IPS-NIHi11 (cell line): ENCODE measurements around the gene ARHGEF10L.

ENCODE experiments used
- DNase-seq: peaks from one replicate; pipeline ENCODE4 v3.0.0; 2012; ENCODE audit warnings: mixed read lengths, low spot score

The ARHGEF10L gene

GRCh38 chr1:17635811-17636210 is 96.3 kb downstream of the ARHGEF10L start:
- DNase-seq = no peak

DNA sequence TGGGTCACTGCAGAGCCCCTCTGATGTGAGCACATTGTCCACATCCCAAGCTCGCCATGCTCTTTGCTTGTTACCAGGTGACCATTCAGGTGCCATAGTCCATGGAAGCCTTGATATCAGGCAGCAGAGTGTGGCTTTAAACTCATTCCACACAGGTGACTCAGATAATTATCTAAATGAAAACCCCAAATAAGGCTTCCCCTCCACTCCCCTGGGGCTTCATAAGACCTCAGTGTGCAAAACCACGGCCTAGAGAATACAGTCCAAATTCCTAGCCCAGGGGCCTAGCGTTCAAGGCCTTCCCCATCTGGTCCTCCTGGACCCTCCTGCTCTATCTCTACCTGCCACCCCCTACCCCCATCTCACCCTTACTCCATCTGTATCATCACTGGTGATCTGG is 97.1 kb downstream of the ARHGEF10L start:
- no peak for DNase-seq

DNA sequence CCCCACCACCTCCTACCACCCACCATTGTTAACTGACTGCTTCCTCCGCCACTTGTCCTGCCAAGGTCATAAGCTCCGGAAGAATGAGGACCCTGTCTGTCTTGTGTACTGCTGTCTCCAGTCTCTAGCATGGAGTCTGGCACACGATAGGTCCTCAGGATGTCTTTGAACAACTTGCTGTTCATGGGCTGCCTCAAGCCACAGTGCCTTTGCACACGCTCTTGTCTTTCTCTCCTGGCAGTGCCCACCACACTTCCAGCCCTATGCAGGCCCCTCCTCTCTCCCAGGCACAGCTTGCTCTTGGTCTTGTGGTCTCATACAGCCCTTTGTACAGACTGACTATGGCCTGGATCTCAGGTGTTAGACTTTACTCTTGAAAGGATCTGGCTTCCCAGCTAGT is 97.6 kb downstream of the ARHGEF10L start:
- no peak for DNase-seq

DNA sequence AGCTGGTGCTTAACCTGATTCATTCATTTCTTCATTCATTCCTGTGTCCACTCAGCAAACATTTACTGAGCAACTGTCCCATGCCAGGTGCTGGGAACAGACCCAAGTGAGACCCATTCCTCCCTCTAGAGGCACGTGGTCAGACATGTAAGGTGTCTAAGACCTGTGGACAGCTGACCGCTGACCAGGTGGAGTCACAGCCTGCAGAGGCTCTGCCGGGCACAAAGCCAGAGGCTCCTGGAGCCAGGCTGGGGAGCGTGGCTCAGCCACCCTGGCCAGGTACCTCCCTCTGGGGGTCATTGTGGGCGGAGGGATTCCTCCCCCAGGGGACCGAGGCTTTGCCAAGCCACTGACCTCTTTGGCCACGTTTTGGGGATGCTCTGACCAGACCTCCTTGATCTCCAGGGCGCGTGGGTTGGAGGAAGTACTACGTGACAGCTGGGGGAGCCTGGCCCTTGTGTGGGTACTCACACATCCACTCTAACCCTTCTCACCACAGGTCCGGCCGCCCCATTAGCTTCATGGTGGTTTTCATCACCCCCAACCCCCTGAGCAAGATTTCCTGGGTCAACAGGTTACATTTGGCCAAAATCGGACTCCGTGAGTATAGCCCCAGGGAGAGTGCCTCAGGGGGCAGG is 100.3 kb downstream of the ARHGEF10L start:
- no peak for DNase-seq

GRCh38 chr1:17640393-17640792 is 100.9 kb downstream of the ARHGEF10L start:
- no peak for DNase-seq

DNA sequence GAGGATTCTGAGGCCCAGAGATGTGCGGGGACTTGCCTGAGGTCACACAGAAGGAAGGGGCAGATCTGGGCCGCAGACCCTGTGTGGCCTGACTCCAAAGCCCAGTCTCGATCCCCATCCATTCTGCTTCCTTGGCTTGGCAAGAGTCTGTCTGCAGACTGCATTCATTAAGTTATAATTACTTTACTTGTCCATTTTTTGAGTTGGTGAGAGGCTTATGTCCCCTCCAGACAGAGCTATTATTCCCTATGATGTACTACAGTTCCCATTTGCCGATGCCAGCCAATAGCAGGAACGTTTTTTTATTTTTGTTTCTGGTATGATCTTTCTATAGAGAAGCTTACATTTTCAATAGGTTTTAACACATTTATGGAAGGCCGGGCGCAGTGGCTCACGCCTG is 101.5 kb downstream of the ARHGEF10L start:
- no peak for DNase-seq

DNA sequence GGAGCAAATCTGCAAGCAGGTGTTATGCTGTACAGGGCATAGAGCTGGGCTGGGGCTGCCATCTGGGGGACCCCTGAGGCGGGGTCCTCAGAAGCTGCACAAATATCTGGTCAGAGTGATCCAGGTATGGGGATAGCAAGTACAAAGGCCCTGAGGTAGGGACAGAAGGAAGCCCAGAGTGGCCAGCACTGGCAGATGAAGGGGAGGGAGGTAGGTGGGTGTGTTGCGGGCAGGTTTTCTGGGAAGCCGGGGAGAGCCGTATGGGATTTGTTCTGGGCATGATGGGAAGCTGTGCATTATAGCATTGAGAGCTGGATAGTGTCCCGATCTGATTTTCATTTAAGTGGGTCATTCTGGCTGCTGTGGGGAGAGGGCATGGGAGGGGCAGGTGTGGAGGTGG is 102.7 kb downstream of the ARHGEF10L start:
- no peak for DNase-seq

- DNase-seq = no peak
Observed at GRCh38 chr1:17642943-17643342, 103.4 kb downstream of the ARHGEF10L start.

GRCh38 chr1:17643861-17644703 is 104.6 kb downstream of the ARHGEF10L start:
- no peak for DNase-seq

DNA sequence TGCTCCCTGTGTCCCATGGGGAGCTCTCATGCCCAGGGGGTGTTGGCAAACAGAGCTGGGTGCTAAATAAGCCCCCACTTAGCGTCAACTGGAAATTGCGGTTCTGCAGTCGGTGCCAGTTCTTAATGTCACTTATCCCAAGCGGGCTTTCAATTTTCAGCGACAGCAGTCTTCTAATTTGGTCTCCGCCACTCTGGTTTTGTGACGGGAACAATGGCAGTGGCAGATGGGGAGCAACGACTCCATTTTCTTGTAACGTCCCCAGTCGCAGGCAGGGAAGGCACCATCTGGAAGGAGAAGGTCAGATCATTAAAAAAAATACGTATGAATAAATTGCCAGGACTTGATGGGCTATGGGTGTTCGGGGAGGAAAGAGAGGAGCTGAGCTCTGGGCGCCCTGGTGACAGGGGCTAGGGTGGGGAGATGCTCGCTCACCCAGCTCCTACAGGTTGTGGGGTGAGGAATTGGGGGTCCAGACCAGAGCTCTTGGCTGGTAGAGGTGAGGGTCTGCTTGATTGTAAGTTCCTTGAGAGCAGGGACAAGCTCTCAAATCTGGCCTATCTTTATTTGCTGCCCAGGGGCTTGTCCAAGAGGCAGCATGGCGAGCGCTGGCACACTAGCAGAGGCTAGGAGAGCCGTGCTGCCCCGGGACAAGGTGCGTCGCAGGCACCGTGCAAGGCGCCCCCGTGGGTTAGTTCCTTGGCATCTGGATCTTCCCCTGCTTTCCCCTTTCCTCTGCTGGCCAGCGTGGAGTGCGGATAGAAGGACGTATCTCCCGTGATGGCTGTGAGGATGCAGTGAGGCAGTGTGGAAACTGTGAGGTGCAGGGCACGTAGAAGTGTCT is 105.8 kb downstream of the ARHGEF10L start:
- no peak for DNase-seq

DNA sequence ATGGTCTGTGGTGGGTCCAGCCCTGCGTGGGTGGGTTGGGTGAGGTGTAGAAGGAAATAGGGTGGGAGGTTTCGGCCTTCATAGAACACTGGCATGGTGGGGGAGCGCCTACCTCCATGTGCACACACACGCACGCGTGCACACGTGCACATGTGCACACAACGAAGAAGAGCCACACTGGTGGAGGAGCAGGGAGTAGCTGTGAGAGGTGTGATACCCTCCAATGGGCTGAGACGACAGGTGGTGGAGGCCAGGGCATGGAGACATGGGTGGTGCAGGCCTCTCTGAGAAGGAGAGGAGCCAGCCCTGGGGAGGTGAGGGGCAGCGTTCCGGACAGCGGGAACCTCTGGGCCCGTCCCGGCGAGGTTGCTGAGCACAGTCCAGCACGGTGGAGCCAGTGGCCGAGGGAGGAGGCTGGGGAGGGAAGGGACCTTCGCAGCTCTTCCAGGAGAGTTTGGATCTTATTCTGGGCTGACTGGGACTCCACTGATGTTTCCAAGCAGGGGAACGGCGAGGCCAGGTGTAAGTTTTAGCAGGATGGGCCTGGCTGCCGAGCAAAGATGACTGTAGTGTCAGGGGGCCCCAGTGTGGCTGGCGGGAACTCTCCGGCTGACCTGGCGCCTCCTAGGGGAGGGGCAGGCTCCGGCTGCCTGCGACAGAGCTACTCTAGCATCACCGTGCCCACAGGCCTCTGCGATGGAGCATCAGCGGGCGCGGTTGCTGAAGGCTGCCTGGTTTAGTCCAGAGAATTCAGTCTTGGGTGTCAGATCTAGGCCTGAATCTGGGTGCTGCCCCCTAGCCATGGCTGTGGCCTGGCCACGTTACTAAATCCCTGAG is 107.2 kb downstream of the ARHGEF10L start:
- peak; percentile 71 for DNase-seq

DNA sequence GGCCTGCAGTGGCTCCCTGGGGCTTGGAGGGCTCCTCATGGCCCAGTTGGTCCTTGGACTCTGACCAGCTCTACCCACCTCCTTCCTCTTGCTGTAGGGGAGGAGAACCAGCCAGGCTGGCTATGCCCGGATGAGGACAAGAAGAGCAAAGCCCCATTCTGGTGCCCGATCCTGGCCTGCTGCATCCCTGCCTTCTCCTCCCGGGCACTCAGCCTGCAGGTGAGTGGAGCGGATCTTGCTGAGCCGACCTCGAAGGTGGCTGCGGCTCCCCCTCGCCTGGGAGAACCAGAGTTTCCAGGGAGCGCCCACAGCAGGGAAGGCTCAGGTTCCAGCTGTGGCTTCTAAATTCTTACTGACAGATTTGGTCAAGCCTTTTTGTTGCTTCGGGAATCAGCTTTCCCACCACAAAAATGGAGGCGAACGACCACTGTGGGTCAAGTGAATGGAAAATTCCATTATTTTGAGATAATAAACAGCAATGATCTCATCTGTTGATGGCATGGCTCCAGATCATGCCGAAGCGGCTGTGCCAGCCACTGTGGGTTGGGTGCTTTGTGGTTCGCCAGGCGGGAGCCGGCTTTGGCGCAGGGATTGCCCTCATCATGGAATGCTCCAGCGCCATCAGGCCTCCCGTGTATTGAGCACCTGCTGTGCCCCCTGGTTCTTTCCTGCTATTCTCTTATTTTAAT is 109.1 kb downstream of the ARHGEF10L start:
- DNase-seq = no peak

GRCh38 chr1:17649371-17650106 is 110.0 kb downstream of the ARHGEF10L start:
- no peak for DNase-seq

DNA sequence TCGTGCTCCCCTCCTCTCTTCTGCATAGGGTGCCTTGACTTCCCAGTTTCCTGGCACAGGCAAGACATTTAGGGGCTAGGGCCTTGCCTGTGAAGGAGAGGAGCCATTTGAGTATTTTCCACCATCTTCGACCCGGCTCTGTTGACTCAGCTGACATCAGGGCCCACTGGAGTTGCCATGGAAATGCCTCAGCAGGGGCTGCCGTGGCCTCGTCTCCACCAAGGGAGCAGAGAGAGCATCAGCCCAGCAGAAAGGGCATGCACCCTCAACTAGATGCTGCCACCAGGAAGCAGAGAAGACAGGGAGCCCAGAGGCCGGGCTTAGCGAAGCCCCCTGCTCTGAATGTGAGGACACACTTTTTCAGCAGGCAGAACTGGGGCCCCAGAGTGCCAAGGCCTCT is 113.8 kb downstream of the ARHGEF10L start:
- DNase-seq = no peak

GRCh38 chr1:17653728-17654351 is 114.3 kb downstream of the ARHGEF10L start:
- DNase-seq = peak; percentile 88

- DNase-seq = no peak
Observed at GRCh38 chr1:17654519-17654918, 115.0 kb downstream of the ARHGEF10L start.

DNA sequence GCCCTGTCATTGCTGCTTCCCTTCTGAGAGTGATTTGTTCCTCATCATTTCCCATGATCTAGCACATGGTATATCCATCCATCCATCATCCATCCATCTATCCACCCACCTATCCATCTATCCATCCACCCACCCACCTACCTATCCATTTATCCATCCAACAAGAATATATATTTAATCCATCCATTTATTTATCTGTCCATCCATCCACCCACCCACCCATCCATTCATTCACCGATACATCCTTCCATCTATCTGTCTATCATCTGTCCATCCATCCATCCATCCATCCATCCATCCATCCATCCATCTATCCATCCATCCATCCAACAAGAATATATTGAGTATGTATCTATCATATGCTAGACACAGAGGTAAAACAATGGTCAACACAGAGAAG is 115.7 kb downstream of the ARHGEF10L start:
- DNase-seq = no peak

DNA sequence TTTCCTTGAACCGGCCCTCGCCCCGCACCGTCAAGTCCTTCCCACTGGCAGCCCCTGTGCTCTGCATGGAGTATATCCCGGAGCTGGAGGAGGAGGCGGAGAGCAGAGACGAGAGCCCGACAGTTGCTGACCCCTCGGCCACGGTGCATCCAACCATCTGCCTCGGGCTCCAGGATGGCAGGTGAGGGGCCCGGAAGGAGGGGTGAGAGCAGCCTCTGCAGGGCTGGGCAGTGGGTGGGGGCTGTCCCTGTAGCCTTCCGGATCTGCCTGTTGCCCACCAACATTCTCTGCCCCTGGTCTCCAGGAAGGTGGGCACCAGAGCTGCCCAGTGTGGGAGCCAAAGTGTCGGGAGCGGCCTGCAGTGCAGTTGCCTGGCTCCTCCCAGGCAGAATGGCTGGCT is 116.4 kb downstream of the ARHGEF10L start:
- no peak for DNase-seq

GRCh38 chr1:17657436-17657835 is 117.9 kb downstream of the ARHGEF10L start:
- no peak for DNase-seq

DNA sequence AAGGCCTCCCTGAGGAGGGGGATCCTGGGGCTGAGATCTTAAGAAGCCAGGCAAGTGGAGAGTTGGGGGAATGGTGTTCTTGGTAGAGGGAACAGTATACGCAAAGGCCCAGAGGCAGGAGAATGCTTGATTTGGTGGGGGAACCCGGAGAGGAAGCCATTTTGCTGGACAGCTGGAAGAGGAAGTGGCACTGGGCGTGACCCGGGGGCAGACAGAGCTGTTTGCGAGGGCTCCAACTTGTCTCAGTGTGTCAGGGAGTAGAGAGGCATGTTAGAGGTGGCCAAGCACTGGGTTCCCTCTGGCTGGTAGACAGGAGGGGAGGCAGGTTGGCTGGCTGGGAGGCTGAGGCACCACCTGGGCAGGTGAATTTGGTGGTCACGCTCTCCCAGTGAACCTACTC is 119.3 kb downstream of the ARHGEF10L start:
- DNase-seq = no peak
